ENCODE data around the gene ANKS1A. TPM values are rescaled to one million over a fixed set of nuclear protein-coding genes. Genes with fewer than 3 reads are reported as not detected.
"Not testable (repeated sequence)": the region's sequence is repeated elsewhere in the genome, so short reads cannot be mapped to it uniquely, and the experiment has no call there.

The ANKS1A gene
- total RNA-seq, 1 donor from 2014 or later, result 17.0 TPM

DNA sequence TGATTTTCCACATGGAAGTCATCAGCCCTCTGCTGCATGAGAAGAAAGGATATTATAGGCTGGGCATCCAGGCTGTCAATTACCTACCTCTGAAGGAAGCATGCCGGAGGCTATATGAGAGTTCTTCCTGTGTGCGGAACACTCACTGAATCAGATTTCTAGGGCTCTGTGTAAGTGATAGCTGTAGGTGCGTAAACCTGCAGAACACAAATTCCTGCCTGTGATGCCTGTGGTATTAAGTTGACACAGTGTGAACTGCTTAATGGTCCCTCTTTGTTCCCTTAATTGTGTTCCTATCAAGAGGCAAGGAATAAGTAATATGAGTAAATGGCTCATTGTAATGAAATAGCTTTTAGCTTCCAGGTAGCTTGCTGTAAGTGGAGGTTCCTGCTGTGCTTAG lies 103.3 kb downstream of the ANKS1A start:
- Mint-ChIP-seq H3K9me3 (peaks cover 2% of the 10 kb centered on the region), H3K4me3 (no peak overlapping the region), H3K4me1 (peaks cover 4% of the 10 kb centered on the region), H3K27me3 (ENCODE audit: insufficient read depth, low read depth) (no peaks in the 10 kb centered on the region), H3K27ac (no peak overlapping the region), H3K36me3 (peaks cover 19% of the 10 kb centered on the region)
- H3K79me2 ChIP-seq (ENCODE audit: low read depth), result no peaks in the 10 kb centered on the region
- peaks cover 6% of the 10 kb centered on the region for H3K9me3 ChIP-seq (ENCODE audit: low read depth)
- H3K4me2 ChIP-seq, result no peak overlapping the region
- no peaks in the 10 kb centered on the region for H4K20me1 ChIP-seq (ENCODE audit: low read depth)
- no peak overlapping the region for H3K27ac ChIP-seq
- no peak overlapping the region for H3K4me3 ChIP-seq
- H3K36me3 ChIP-seq, result peaks cover 5% of the 10 kb centered on the region
- DNase-seq (ENCODE audit: low spot score), result no peak
- H3K27me3 ChIP-seq, result no peaks in the 10 kb centered on the region
- no peaks in the 10 kb centered on the region for H3K4me1 ChIP-seq
- H3F3A ChIP-seq (ENCODE audit: low read depth), result no peaks in the 10 kb centered on the region
- H3K9ac ChIP-seq, result no peak overlapping the region
- no peak overlapping the region for H2AFZ ChIP-seq (replicated peaks)
- TF ChIP-seq CTCF (IDR thresholded peaks at IDR 0.05), result no peak
- no peak for TF ChIP-seq EZH2phosphoT487 (IDR thresholded peaks at IDR 0.05)
- no peak for TF ChIP-seq EZH2 (IDR thresholded peaks at IDR 0.05)

DNA sequence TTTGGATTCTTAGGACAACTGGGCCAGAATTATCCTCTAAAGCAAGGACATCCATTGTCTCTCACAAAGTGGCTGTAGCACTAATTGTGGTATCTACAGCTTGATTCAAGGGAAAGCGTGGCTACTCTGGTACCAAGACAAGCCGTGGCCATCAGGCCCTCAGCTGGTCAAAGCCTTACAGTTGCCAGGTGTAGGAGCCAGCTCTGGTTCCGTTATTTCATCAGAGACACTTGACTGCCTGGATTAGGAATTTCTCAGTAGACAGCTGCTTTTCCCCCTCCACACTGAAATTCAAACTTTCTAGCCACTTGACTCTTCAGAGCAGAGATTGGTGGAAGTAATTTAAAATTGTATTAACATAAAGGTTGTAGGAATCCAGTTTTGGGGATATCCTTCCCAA lies 104.2 kb downstream of the ANKS1A start:
- no peaks in the 10 kb centered on the region for H3K27me3 Mint-ChIP-seq (ENCODE audit: insufficient read depth, low read depth)

DNA sequence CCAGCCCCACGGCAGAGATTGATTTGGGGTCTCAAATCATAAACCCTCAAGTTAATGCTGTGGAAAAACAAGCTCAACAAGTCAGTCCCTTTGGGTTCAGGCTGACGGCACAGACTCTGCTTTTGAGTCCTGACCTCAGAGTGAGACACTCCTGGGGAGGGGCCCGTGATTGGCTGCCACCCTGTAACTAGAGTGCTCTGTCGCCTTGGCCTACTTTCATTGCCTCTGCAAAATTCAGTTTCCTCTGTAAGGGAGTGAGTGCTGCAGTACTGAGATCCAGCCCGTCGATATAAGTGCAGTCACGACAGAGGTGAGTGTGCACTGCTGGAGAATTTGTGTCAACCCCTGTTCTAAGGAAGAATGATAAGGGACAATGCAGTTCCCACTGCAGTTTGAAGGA lies 105.6 kb downstream of the ANKS1A start:
- Mint-ChIP-seq H3K36me3 (peaks cover 27% of the 10 kb centered on the region), H3K4me1 (no peaks in the 10 kb centered on the region), H3K9me3 (peaks cover 2% of the 10 kb centered on the region), H3K4me3 (no peak overlapping the region), H3K27me3 (ENCODE audit: insufficient read depth, low read depth) (no peaks in the 10 kb centered on the region), H3K27ac (no peak overlapping the region)
- no peak for DNase-seq (ENCODE audit: low spot score)
- Histone ChIP-seq H3K9me3 (ENCODE audit: low read depth) (peaks cover 6% of the 10 kb centered on the region), H2AFZ (replicated peaks) (no peak overlapping the region), H3F3A (ENCODE audit: low read depth) (no peaks in the 10 kb centered on the region), H3K27ac (no peak overlapping the region), H3K79me2 (ENCODE audit: low read depth) (no peaks in the 10 kb centered on the region), H3K4me2 (no peak overlapping the region), H3K4me3 (no peak overlapping the region), H3K9ac (no peak overlapping the region), H3K4me1 (no peaks in the 10 kb centered on the region), H3K27me3 (no peaks in the 10 kb centered on the region), H4K20me1 (ENCODE audit: low read depth) (no peaks in the 10 kb centered on the region), H3K36me3 (peaks cover 3% of the 10 kb centered on the region)
- TF ChIP-seq EZH2 (IDR thresholded peaks at IDR 0.05), result no peak

More for the DNA sequence above, 104.2 kb downstream of the ANKS1A start:
- Histone ChIP-seq H3K9me3 (ENCODE audit: low read depth) (peaks cover 6% of the 10 kb centered on the region), H4K20me1 (ENCODE audit: low read depth) (no peaks in the 10 kb centered on the region), H3F3A (ENCODE audit: low read depth) (no peaks in the 10 kb centered on the region), H3K4me1 (no peaks in the 10 kb centered on the region), H2AFZ (replicated peaks) (no peak overlapping the region), H3K27ac (no peak overlapping the region), H3K36me3 (peaks cover 5% of the 10 kb centered on the region), H3K9ac (no peak overlapping the region), H3K4me2 (no peak overlapping the region), H3K4me3 (no peak overlapping the region), H3K27me3 (no peaks in the 10 kb centered on the region), H3K79me2 (ENCODE audit: low read depth) (no peaks in the 10 kb centered on the region)
- no peak for DNase-seq (ENCODE audit: low spot score)
- H3K27ac Mint-ChIP-seq, result no peak overlapping the region
- peaks cover 2% of the 10 kb centered on the region for H3K9me3 Mint-ChIP-seq
- no peak for TF ChIP-seq CTCF (IDR thresholded peaks at IDR 0.05)
- no peak for TF ChIP-seq EZH2phosphoT487 (IDR thresholded peaks at IDR 0.05)
- no peak for TF ChIP-seq EZH2 (IDR thresholded peaks at IDR 0.05)
- peaks cover 4% of the 10 kb centered on the region for H3K4me1 Mint-ChIP-seq
- no peak overlapping the region for H3K4me3 Mint-ChIP-seq
- H3K36me3 Mint-ChIP-seq, result peaks cover 25% of the 10 kb centered on the region

GRCh38 chr6:34998417-34998816 lies 109.4 kb downstream of the ANKS1A start:
- H3K4me1 Mint-ChIP-seq; H3K36me3 ChIP-seq; H3F3A ChIP-seq (ENCODE audit: low read depth); H3K4me2 ChIP-seq; H3K9me3 ChIP-seq (ENCODE audit: low read depth); H3K27ac Mint-ChIP-seq; H3K27me3 Mint-ChIP-seq (ENCODE audit: insufficient read depth, low read depth); H3K27ac ChIP-seq; H3K27me3 ChIP-seq; H4K20me1 ChIP-seq (ENCODE audit: low read depth); H3K4me3 ChIP-seq; H3K4me3 Mint-ChIP-seq; H3K9ac ChIP-seq; H2AFZ ChIP-seq (replicated peaks); H3K4me1 ChIP-seq; H3K9me3 Mint-ChIP-seq; H3K79me2 ChIP-seq (ENCODE audit: low read depth); DNase-seq (ENCODE audit: low spot score): not testable (repeated sequence)
- peaks cover 25% of the 10 kb centered on the region for H3K36me3 Mint-ChIP-seq

- H3K9me3 ChIP-seq (ENCODE audit: low read depth); H3K4me1 Mint-ChIP-seq; H3K4me3 Mint-ChIP-seq; DNase-seq (ENCODE audit: low spot score); H3K27ac ChIP-seq; H4K20me1 ChIP-seq (ENCODE audit: low read depth); H3K4me1 ChIP-seq; H3K9ac ChIP-seq; H3K79me2 ChIP-seq (ENCODE audit: low read depth); H3F3A ChIP-seq (ENCODE audit: low read depth); H3K27me3 ChIP-seq; H3K4me2 ChIP-seq; H2AFZ ChIP-seq (replicated peaks); H3K4me3 ChIP-seq; H3K9me3 Mint-ChIP-seq; H3K36me3 ChIP-seq; H3K27ac Mint-ChIP-seq; H3K27me3 Mint-ChIP-seq (ENCODE audit: insufficient read depth, low read depth): not testable (repeated sequence)
- peaks cover 21% of the 10 kb centered on the region for H3K36me3 Mint-ChIP-seq
Observed at GRCh38 chr6:34999153-34999552, 110.1 kb downstream of the ANKS1A start.

DNA sequence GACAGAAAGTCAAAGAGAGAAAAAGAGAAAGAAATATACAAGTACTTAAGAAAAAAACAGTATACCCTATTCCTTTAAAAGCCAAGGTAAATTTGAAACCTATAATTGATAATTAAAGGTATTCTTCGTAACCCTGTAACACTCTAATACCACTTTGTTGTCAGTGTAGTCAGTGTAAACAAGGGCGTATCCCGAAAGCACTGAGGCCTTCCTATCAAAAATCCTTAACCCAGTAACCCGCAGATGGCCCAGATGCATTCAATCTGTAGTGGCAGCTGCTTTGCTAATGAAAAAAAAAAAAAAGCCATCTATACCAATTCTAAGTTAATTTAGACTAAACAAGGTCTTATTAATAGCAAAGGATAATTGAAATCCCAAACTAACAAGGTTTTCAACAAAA lies 110.9 kb downstream of the ANKS1A start:
- peaks cover 17% of the 10 kb centered on the region for H3K36me3 Mint-ChIP-seq
- not testable (repeated sequence) for H3K4me2 ChIP-seq; H3K4me3 ChIP-seq; H3K9me3 Mint-ChIP-seq; H3K9me3 ChIP-seq (ENCODE audit: low read depth); H3K27ac ChIP-seq; H3K4me1 Mint-ChIP-seq; H2AFZ ChIP-seq (replicated peaks); H3K27me3 ChIP-seq; H3K27me3 Mint-ChIP-seq (ENCODE audit: insufficient read depth, low read depth); H3K79me2 ChIP-seq (ENCODE audit: low read depth); DNase-seq (ENCODE audit: low spot score); H3F3A ChIP-seq (ENCODE audit: low read depth); H3K36me3 ChIP-seq; H3K9ac ChIP-seq; H3K4me3 Mint-ChIP-seq; H3K4me1 ChIP-seq; H4K20me1 ChIP-seq (ENCODE audit: low read depth)
- peak overlapping the region; percentile 2 for H3K27ac Mint-ChIP-seq

- H3K79me2 ChIP-seq (ENCODE audit: low read depth); H3K36me3 ChIP-seq; H3K27ac ChIP-seq; H3K4me3 Mint-ChIP-seq; H3K9me3 Mint-ChIP-seq; H4K20me1 ChIP-seq (ENCODE audit: low read depth); H3K27me3 ChIP-seq; H3K27ac Mint-ChIP-seq; H3K4me1 Mint-ChIP-seq; H3F3A ChIP-seq (ENCODE audit: low read depth); H3K9me3 ChIP-seq (ENCODE audit: low read depth); H3K4me1 ChIP-seq; H3K9ac ChIP-seq; H2AFZ ChIP-seq (replicated peaks); H3K4me3 ChIP-seq; DNase-seq (ENCODE audit: low spot score); H3K27me3 Mint-ChIP-seq (ENCODE audit: insufficient read depth, low read depth); H3K4me2 ChIP-seq: not testable (repeated sequence)
- H3K36me3 Mint-ChIP-seq, result peaks cover 20% of the 10 kb centered on the region
Observed at GRCh38 chr6:35001349-35001748, 112.3 kb downstream of the ANKS1A start.

Data from neural progenitor cell (in vitro differentiated cells).